ENCODE measurements around the gene NEGR1. TPM values are rescaled to one million over a fixed set of nuclear protein-coding genes. Genes with fewer than 3 reads are reported as not detected.
"Not testable (repeated sequence)": the region's sequence is repeated elsewhere in the genome, so short reads cannot be mapped to it uniquely, and the experiment has no call there.

Gene NEGR1
- total RNA-seq, 1 donor from 2014 or later, result 0.58 TPM

- H3K27me3 Mint-ChIP-seq (ENCODE audit: low read depth), result no peaks in the 10 kb centered on the region
- H3K4me1 Mint-ChIP-seq, result no peaks in the 10 kb centered on the region
- no peak for TF ChIP-seq CTCF (conservative IDR thresholded peaks at IDR 0.05)
Measured at GRCh38 chr1:71914626-71915025, 367.7 kb downstream of the NEGR1 start.

GRCh38 chr1:71908871-71909390, 373.4 kb downstream of the NEGR1 start:
- Mint-ChIP-seq H3K9me3 (no peaks in the 10 kb centered on the region), H3K27ac (ENCODE audit: unreplicated experiment) (no peak overlapping the region), H3K27me3 (ENCODE audit: low read depth) (no peaks in the 10 kb centered on the region), H3K4me1 (peaks cover 4% of the 10 kb centered on the region), H3K4me3 (no peak overlapping the region), H3K36me3 (ENCODE audit: low read depth) (no peaks in the 10 kb centered on the region)
- DNase-seq (ENCODE audit: low read depth, low spot score), result no peak
- TF ChIP-seq CTCF (conservative IDR thresholded peaks at IDR 0.05), result no peak

More at GRCh38 chr1:71914626-71915025, 367.7 kb downstream of the NEGR1 start:
- no peak overlapping the region for H3K4me3 Mint-ChIP-seq
- DNase-seq (ENCODE audit: low read depth, low spot score), result no peak
- no peaks in the 10 kb centered on the region for H3K36me3 Mint-ChIP-seq (ENCODE audit: low read depth)
- H3K27ac Mint-ChIP-seq (ENCODE audit: unreplicated experiment), result no peak overlapping the region
- peaks cover 2% of the 10 kb centered on the region for H3K9me3 Mint-ChIP-seq

GRCh38 chr1:71908303-71908702, 374.0 kb downstream of the NEGR1 start:
- Mint-ChIP-seq H3K27ac (ENCODE audit: unreplicated experiment) (no peak overlapping the region), H3K4me1 (peaks cover 4% of the 10 kb centered on the region), H3K9me3 (no peaks in the 10 kb centered on the region), H3K27me3 (ENCODE audit: low read depth) (no peaks in the 10 kb centered on the region), H3K4me3 (no peak overlapping the region), H3K36me3 (ENCODE audit: low read depth) (no peaks in the 10 kb centered on the region)
- DNase-seq (ENCODE audit: low read depth, low spot score), result no peak
- no peak for TF ChIP-seq CTCF (conservative IDR thresholded peaks at IDR 0.05)

- no peak for DNase-seq (ENCODE audit: low read depth, low spot score)
- TF ChIP-seq CTCF (conservative IDR thresholded peaks at IDR 0.05), result no peak
- Mint-ChIP-seq H3K27me3 (ENCODE audit: low read depth) (no peaks in the 10 kb centered on the region), H3K27ac (ENCODE audit: unreplicated experiment) (no peak overlapping the region), H3K4me1 (no peaks in the 10 kb centered on the region), H3K4me3 (no peak overlapping the region), H3K36me3 (ENCODE audit: low read depth) (no peaks in the 10 kb centered on the region), H3K9me3 (no peaks in the 10 kb centered on the region)
Measured at GRCh38 chr1:71899881-71900280, 382.5 kb downstream of the NEGR1 start.

- H3K27me3 Mint-ChIP-seq (ENCODE audit: low read depth); H3K36me3 Mint-ChIP-seq (ENCODE audit: low read depth); H3K9me3 Mint-ChIP-seq; H3K27ac Mint-ChIP-seq (ENCODE audit: unreplicated experiment); H3K4me1 Mint-ChIP-seq; DNase-seq (ENCODE audit: low read depth, low spot score); H3K4me3 Mint-ChIP-seq: not testable (repeated sequence)
Measured at GRCh38 chr1:71888166-71888565, 394.2 kb downstream of the NEGR1 start.

- Mint-ChIP-seq H3K27me3 (ENCODE audit: low read depth) (no peaks in the 10 kb centered on the region), H3K36me3 (ENCODE audit: low read depth) (no peaks in the 10 kb centered on the region)
Measured at GRCh38 chr1:71885171-71885570, 397.2 kb downstream of the NEGR1 start.

More at GRCh38 chr1:71885171-71885570, 397.2 kb downstream of the NEGR1 start:
- Mint-ChIP-seq H3K27ac (ENCODE audit: unreplicated experiment) (no peak overlapping the region), H3K4me1 (no peaks in the 10 kb centered on the region), H3K9me3 (no peaks in the 10 kb centered on the region), H3K4me3 (no peak overlapping the region)
- no peak for DNase-seq (ENCODE audit: low read depth, low spot score)
- TF ChIP-seq CTCF (conservative IDR thresholded peaks at IDR 0.05), result no peak
